Neural cell (in vitro differentiated cells): ENCODE data around the gene SYCN. TPM values are rescaled to one million over a fixed set of nuclear protein-coding genes. Genes with fewer than 3 reads are reported as not detected.

ENCODE experiments used
- H2AFZ ChIP-seq: fragments of 200-600, 300-800 bp; sonication (generic), shearing (Covaris generic); 2 replicates; pipeline ENCODE4 v1.6.0; 2014; ENCODE audit warnings: low read depth, mild to moderate bottlenecking, antibody characterized with exemption, low read length, moderate library complexity
- H3F3A ChIP-seq: fragments of 200-600 bp; shearing (Covaris generic); 2 replicates; pipeline ENCODE4 v1.6.1; 2016; ENCODE audit warnings: mild to moderate bottlenecking, moderate library complexity, mixed read lengths, antibody characterized with exemption, low read length; ENCODE audit not compliant: insufficient read depth, poor library complexity, severe bottlenecking
- H3K27ac ChIP-seq: fragments of 200-600, 300-800 bp; sonication (generic), shearing (Covaris generic); 2 replicates; pipeline ENCODE4 v1.5.1; 2014; ENCODE audit warnings: mild to moderate bottlenecking, low read length, moderate library complexity
- H3K27me3 ChIP-seq: fragments of 300-800, 200-600 bp; sonication (generic), shearing (Covaris generic); 2 replicates; pipeline ENCODE4 v1.6.0; 2014; ENCODE audit warnings: mild to moderate bottlenecking, low read depth, low read length, moderate library complexity; ENCODE audit not compliant: insufficient read depth
- H3K36me3 ChIP-seq: fragments of 300-800, 200-600 bp; sonication (generic), shearing (Covaris generic); 2 replicates; pipeline ENCODE4 v1.5.1; 2014; ENCODE audit warnings: mild to moderate bottlenecking, antibody characterized with exemption, low read length, moderate library complexity; ENCODE audit not compliant: insufficient read depth
- H3K4me2 ChIP-seq: fragments of 300-800, 200-600 bp; sonication (generic), shearing (Covaris generic); 2 replicates; pipeline ENCODE4 v1.6.0; 2014; ENCODE audit warnings: mild to moderate bottlenecking, low read length
- H3K4me3 ChIP-seq: fragments of 300-800, 200-600 bp; sonication (generic), shearing (Covaris generic); 2 replicates; pipeline ENCODE4 v1.5.1; 2014; ENCODE audit warnings: mild to moderate bottlenecking, low read length, moderate library complexity
- H3K79me2 ChIP-seq: fragments of 200-600 bp; shearing (Covaris generic); replicated peaks from 2 replicates; pipeline ENCODE4 v1.6.0; 2014; ENCODE audit warnings: mild to moderate bottlenecking, low read length, moderate library complexity; ENCODE audit not compliant: insufficient read depth
- H3K9ac ChIP-seq: fragments of 300-800, 200-600 bp; sonication (generic), shearing (Covaris generic); 2 replicates; pipeline ENCODE4 v1.6.1; 2016; ENCODE audit warnings: mild to moderate bottlenecking, low read length, mixed read lengths
- H3K9me2 ChIP-seq: fragments of 200-600 bp; shearing (Covaris generic); 2 replicates; pipeline ENCODE4 v1.6.1; 2016; ENCODE audit warnings: mild to moderate bottlenecking, low read length, mixed read lengths; ENCODE audit not compliant: insufficient read depth
- H3K9me3 ChIP-seq: fragments of 200-600, 300-800 bp; sonication (generic), shearing (Covaris generic); 2 replicates; pipeline ENCODE4 v1.6.1; 2016; ENCODE audit warnings: mild to moderate bottlenecking, mixed run types, low read length, moderate library complexity, mixed read lengths
- H4K20me1 ChIP-seq: fragments of 200-600 bp; shearing (Covaris generic); 2 replicates; pipeline ENCODE4 v1.6.1; 2016; ENCODE audit warnings: mild to moderate bottlenecking, mixed run types; ENCODE audit not compliant: insufficient read depth
- CTCF ChIP-seq: fragments of 450-650 bp; IDR thresholded peaks from 2 replicates; pipeline ENCODE4 v1.5.1; 2014; ENCODE audit warnings: antibody characterized with exemption, mild to moderate bottlenecking, moderate library complexity; ENCODE audit not compliant: poor library complexity, severe bottlenecking
- EP300 ChIP-seq: fragments of 450-650 bp; conservative IDR thresholded peaks from 2 replicates; pipeline ENCODE4 v1.6.1; 2014; ENCODE audit warnings: antibody characterized with exemption, mild to moderate bottlenecking, moderate library complexity; ENCODE audit not compliant: poor library complexity, severe bottlenecking
- EZH2 ChIP-seq: fragments of 200-600, 300-800 bp; shearing (Covaris generic), sonication (generic); IDR thresholded peaks from 2 replicates; pipeline ENCODE4 v1.6.1; 2014; ENCODE audit warnings: antibody characterized with exemption, low read length, borderline replicate concordance, mild to moderate bottlenecking; ENCODE audit not compliant: insufficient read depth, poor library complexity, severe bottlenecking
- MXI1 ChIP-seq: fragments of 450-650 bp; conservative IDR thresholded peaks from 2 replicates; pipeline ENCODE4 v1.6.1; 2014; ENCODE audit warnings: antibody characterized with exemption, mild to moderate bottlenecking; ENCODE audit not compliant: poor library complexity, severe bottlenecking
- POLR2AphosphoS5 ChIP-seq: IDR thresholded peaks from 2 replicates; pipeline ENCODE4 v1.6.1; 2012
- RAD21 ChIP-seq: fragments of 450-650 bp; conservative IDR thresholded peaks from 2 replicates; pipeline ENCODE4 v1.6.1; 2014; ENCODE audit warnings: antibody characterized with exemption, mild to moderate bottlenecking, moderate library complexity
- REST ChIP-seq: IDR thresholded peaks from 2 replicates; pipeline ENCODE4 v1.6.1; 2012; ENCODE audit warnings: borderline replicate concordance
- SMC3 ChIP-seq: fragments of 450-650 bp; conservative IDR thresholded peaks from 2 replicates; pipeline ENCODE4 v1.6.1; 2014; ENCODE audit warnings: antibody characterized with exemption, mild to moderate bottlenecking, moderate library complexity; ENCODE audit not compliant: poor library complexity
- TAF1 ChIP-seq: IDR thresholded peaks from 2 replicates; pipeline ENCODE4 v1.6.1; 2012; ENCODE audit warnings: low read depth
- polyA plus RNA-seq: library from polyadenylated mRNA; depleted of rRNA; stranded (reverse); fragments of >200 nt; gene quantifications from 2 replicates; pipeline ENCODE4 v1.2.3, GENCODE V29; 2014

SYCN gene
- polyA plus RNA-seq, 1 donor from 2014 or later: not detected

- no peaks in the 10 kb centered on the region for H3F3A ChIP-seq
- H3K79me2 ChIP-seq: no peaks in the 10 kb centered on the region
- H3K27me3 ChIP-seq: no peaks in the 10 kb centered on the region
- no peak overlapping the region for H2AFZ ChIP-seq
- no peaks in the 10 kb centered on the region for H3K9me2 ChIP-seq
- TF ChIP-seq POLR2AphosphoS5 (no peak), EZH2 (no peak), SMC3 (no peak), MXI1 (no peak), EP300 (no peak), RAD21 (no peak), CTCF (no peak), REST (no peak), TAF1 (no peak)
- H3K9me3 ChIP-seq: no peaks in the 10 kb centered on the region
- no peak overlapping the region for H3K27ac ChIP-seq
- no peaks in the 10 kb centered on the region for H4K20me1 ChIP-seq
- no peak overlapping the region for H3K4me2 ChIP-seq
- H3K9ac ChIP-seq: no peak overlapping the region
- H3K4me3 ChIP-seq: no peak overlapping the region
- no peaks in the 10 kb centered on the region for H3K36me3 ChIP-seq
Measured at GRCh38 chr19:39179754-39180153, 24.3 kb downstream of the SYCN start.

- H3K9me2 ChIP-seq: no peaks in the 10 kb centered on the region
- H3K27me3 ChIP-seq: no peaks in the 10 kb centered on the region
- no peak overlapping the region for H2AFZ ChIP-seq
- no peaks in the 10 kb centered on the region for H3K36me3 ChIP-seq
- no peak overlapping the region for H3K9ac ChIP-seq
- H3K79me2 ChIP-seq: no peaks in the 10 kb centered on the region
- H3K4me2 ChIP-seq: no peak overlapping the region
- H3K9me3 ChIP-seq: no peaks in the 10 kb centered on the region
- no peaks in the 10 kb centered on the region for H3F3A ChIP-seq
- no peaks in the 10 kb centered on the region for H4K20me1 ChIP-seq
- no peak overlapping the region for H3K4me3 ChIP-seq
- no peak for TF ChIP-seq REST
- no peak overlapping the region for H3K27ac ChIP-seq
Measured at GRCh38 chr19:39178296-39179006, 25.6 kb downstream of the SYCN start.
